ENCODE data around the gene NUP62. TPM values are rescaled to one million over a fixed set of nuclear protein-coding genes. Genes with fewer than 3 reads are reported as not detected.

NUP62 gene
- total RNA-seq, 1 donor from 2014 or later = 61.1 TPM

DNA sequence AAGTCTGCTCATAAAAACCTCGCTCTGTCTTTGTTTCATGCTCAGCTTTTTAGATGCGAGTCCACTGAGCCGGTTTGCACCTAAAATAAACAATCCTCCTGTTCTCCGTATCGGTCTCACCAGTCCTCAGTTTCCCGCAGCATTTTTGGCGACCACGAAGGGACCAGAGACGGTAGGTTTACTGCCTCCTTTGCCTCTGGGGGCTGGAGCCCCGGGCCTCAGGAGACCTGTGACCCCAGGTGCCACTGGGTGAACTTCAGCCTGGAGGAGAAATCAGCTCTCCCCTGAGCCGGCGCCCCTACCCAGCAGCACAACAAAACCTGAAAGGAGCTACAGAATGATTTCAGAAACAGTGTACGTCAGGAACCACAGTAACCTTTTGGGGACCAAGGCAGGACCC is 23.6 kb upstream of the NUP62 start:
- Histone ChIP-seq H3K4me3 (ENCODE audit: low read depth, low read length) (no peak overlapping the region), H3K36me3 (ENCODE audit: control insufficient read depth, insufficient read depth, low read length) (no peaks in the 10 kb centered on the region), H3K27me3 (ENCODE audit: control insufficient read depth, insufficient read depth, low read length) (peaks cover 25% of the 10 kb centered on the region)
- TF ChIP-seq, protein P1, sequence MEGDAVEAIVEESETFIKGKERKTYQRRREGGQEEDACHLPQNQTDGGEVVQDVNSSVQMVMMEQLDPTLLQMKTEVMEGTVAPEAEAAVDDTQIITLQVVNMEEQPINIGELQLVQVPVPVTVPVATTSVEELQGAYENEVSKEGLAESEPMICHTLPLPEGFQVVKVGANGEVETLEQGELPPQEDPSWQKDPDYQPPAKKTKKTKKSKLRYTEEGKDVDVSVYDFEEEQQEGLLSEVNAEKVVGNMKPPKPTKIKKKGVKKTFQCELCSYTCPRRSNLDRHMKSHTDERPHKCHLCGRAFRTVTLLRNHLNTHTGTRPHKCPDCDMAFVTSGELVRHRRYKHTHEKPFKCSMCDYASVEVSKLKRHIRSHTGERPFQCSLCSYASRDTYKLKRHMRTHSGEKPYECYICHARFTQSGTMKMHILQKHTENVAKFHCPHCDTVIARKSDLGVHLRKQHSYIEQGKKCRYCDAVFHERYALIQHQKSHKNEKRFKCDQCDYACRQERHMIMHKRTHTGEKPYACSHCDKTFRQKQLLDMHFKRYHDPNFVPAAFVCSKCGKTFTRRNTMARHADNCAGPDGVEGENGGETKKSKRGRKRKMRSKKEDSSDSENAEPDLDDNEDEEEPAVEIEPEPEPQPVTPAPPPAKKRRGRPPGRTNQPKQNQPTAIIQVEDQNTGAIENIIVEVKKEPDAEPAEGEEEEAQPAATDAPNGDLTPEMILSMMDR (IDR thresholded peaks at IDR 0.05; ENCODE audit: insufficient read depth, low read length, poor library complexity, severe bottlenecking) = no peak
- no peak for DNase-seq (ENCODE audit: low read depth)

DNA sequence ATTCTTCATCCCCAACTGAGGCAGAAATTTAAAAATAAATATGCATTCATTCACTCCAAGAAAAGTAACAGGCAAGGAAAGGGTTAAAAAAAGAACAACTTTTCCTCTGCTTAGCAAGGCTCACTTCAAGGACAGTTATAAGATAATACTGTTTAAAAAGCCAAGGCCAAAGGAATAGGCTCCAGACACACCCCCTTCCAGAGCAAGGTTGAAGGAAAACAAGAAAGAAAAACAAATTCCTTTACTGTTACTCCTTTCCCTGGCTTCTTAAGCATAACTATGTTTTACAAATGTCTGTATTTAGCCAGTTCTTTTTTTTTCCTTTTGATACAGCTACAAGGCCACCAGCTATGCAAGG is 23.2 kb upstream of the NUP62 start:
- TF ChIP-seq, protein P1 (IDR thresholded peaks at IDR 0.05; ENCODE audit: insufficient read depth, low read length, poor library complexity, severe bottlenecking) = no peak
- no peak for DNase-seq (ENCODE audit: low read depth)
- Histone ChIP-seq H3K4me3 (ENCODE audit: low read depth, low read length) (no peak overlapping the region), H3K36me3 (ENCODE audit: control insufficient read depth, insufficient read depth, low read length) (no peaks in the 10 kb centered on the region), H3K27me3 (ENCODE audit: control insufficient read depth, insufficient read depth, low read length) (peaks cover 25% of the 10 kb centered on the region)

DNA sequence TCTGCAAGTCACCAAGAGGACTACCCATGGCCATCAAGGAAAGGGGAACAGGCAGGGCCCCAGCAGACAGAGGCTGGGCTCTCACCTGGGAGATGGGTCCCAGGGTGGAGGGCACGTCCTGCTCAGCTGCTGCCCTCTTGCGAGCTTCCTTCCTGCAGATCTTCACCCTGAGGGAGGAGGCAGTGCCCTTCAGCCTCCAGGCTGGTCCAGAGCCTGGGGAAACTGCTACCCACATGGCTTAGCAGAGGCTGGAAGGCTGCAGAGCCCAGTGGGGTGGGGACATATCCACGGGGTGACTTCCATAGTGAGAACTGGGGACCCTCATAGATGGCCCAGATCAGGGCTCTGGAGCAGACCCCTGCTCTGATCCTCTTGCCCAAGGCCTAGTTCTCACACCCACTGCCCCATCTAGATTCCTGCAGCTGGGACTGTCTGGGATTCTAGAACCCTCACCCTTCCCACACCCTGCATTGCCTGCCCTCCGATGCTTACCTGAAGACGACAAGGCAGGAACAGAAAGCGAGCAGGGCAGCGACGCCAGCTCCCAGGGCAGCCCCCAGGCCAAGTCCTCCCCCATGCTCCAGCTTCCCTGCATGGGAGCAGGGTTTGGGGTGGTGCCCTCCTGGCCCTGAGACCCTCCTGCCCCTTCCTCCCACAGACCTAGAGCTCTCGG is 22.6 kb upstream of the NUP62 start:
- TF ChIP-seq, protein P1 (IDR thresholded peaks at IDR 0.05; ENCODE audit: insufficient read depth, low read length, poor library complexity, severe bottlenecking) = no peak
- DNase-seq (ENCODE audit: low read depth) = no peak
- Histone ChIP-seq H3K4me3 (ENCODE audit: low read depth, low read length) (no peak overlapping the region), H3K27me3 (ENCODE audit: control insufficient read depth, insufficient read depth, low read length) (peaks cover 25% of the 10 kb centered on the region), H3K36me3 (ENCODE audit: control insufficient read depth, insufficient read depth, low read length) (no peaks in the 10 kb centered on the region)

DNA sequence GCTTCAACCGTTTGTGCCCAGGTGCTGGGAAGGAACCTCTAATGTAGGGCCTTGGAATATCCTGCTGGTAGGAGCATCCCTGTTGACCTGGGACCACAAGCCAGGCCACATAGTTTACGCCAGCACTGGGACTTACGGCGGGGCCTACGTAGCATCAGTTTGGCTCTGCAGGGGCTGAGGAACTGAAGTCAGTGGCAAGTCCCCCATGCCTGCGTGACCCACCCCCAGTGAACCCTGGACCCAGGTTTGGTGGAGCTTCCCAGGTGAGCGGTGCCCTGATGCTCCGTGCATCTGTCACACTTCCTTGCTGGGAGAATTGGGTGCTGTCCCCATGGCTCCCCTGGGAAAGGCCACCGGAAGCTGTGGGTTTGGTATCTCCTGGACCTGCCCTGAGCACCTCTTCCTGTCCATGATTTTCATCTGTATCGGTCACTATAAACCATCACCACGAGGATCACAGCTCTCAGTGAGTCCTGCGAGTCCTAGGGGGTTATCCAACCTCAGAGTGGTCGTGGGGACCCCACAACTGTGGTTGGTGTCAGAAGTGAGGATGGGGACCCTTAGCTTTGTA is 21.7 kb upstream of the NUP62 start:
- Histone ChIP-seq H3K27me3 (ENCODE audit: control insufficient read depth, insufficient read depth, low read length) (peaks cover 25% of the 10 kb centered on the region), H3K36me3 (ENCODE audit: control insufficient read depth, insufficient read depth, low read length) (no peaks in the 10 kb centered on the region), H3K4me3 (ENCODE audit: low read depth, low read length) (no peak overlapping the region)
- DNase-seq (ENCODE audit: low read depth) = no peak
- TF ChIP-seq, protein P1 (IDR thresholded peaks at IDR 0.05; ENCODE audit: insufficient read depth, low read length, poor library complexity, severe bottlenecking) = no peak

DNA sequence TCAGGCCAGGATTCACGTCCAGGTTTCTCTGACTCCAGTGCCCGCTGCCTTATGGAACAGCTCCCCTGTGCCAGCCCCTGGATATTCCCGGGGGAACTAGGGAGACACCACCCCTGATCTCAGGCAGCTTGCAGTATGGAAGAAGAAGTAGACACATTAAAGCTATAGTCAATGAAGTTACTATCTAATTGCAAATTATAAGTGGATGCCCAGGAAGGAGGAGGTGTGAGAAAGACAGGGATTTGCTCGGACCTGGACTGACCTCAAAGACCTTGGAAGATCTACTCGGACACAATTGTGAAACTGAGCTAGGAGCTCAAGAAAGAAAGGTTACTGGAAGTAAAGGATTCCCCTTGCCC is 21.3 kb upstream of the NUP62 start:
- peaks cover 25% of the 10 kb centered on the region for H3K27me3 ChIP-seq (ENCODE audit: control insufficient read depth, insufficient read depth, low read length)
- TF ChIP-seq, protein P1 (IDR thresholded peaks at IDR 0.05; ENCODE audit: insufficient read depth, low read length, poor library complexity, severe bottlenecking) = no peak
- no peaks in the 10 kb centered on the region for H3K36me3 ChIP-seq (ENCODE audit: control insufficient read depth, insufficient read depth, low read length)
- no peak overlapping the region for H3K4me3 ChIP-seq (ENCODE audit: low read depth, low read length)
- no peak for DNase-seq (ENCODE audit: low read depth)
